Upper lobe of left lung (tissue), 4 donors: ENCODE results near the gene MS4A18.

Experiments used
- EP300 ChIP-seq, 4 donors: sonication (generic); formaldehyde crosslinking; IDR thresholded peaks; one replicate each; pipeline ENCODE4 v1.5.1; 2017; ENCODE audit warnings: antibody characterized with exemption in 4 of 4, control low read depth in 2 of 4
- POLR2A ChIP-seq, 4 donors: fragments of 450-650 bp; IDR thresholded peaks; one replicate each; pipeline ENCODE4 v1.5.1; 2016 to 2017; ENCODE audit warnings: antibody characterized with exemption in 4 of 4, mild to moderate bottlenecking in 2 of 4
- POLR2AphosphoS5 ChIP-seq, 2 donors: sonication (generic); formaldehyde crosslinking; IDR thresholded peaks; one replicate each; pipeline ENCODE4 v1.5.1; 2017; ENCODE audit warnings: antibody characterized with exemption in 2 of 2

DNA sequence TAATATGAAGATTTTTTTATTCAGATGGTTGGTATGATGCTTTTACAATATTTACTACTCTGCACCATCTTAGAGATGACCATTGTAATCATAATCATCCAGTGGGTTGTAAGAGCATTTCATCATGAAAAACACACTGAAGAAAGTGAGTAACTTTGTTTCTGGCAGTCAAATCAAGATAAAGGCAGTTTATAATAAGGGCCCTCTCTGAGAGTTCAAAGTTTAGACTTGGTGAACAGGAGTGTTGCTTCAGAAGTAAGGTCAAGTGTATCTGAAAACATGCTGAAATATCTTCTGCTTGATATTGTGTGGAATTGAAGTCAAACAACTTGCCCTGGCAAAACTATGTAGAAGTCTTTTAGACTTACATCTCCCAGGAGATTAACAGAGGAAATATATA is 44.6 kb upstream of the MS4A18 start:
- TF ChIP-seq POLR2A (IDR thresholded peaks at IDR 0.05) (no peak), EP300 (IDR thresholded peaks at IDR 0.05) (no peak), POLR2AphosphoS5 (IDR thresholded peaks at IDR 0.05) (no peak)
